Ishikawa (cell line): Measurements from ENCODE around the gene PLCB4.

Experiments used
- CEBPB ChIP-seq: IDR thresholded peaks from 2 replicates; pipeline ENCODE4 v1.6.1; 2012
- CREB1 ChIP-seq: IDR thresholded peaks from 2 replicates; pipeline ENCODE4 v1.6.1; 2012; ENCODE audit warnings: low read depth
- EGR1 ChIP-seq: IDR thresholded peaks from 2 replicates; pipeline ENCODE4 v1.6.1; 2012
- EP300 ChIP-seq: IDR thresholded peaks from 2 replicates; pipeline ENCODE4 v1.6.1; 2012; ENCODE audit warnings: borderline replicate concordance
- FOXM1 ChIP-seq: IDR thresholded peaks from 2 replicates; pipeline ENCODE4 v1.6.1; 2012; ENCODE audit warnings: low read depth, borderline replicate concordance
- MAX ChIP-seq: IDR thresholded peaks from 2 replicates; pipeline ENCODE4 v1.6.1; 2012
- NFIC ChIP-seq: IDR thresholded peaks from 2 replicates; pipeline ENCODE4 v1.6.1; 2012
- RAD21 ChIP-seq: IDR thresholded peaks from 2 replicates; pipeline ENCODE4 v1.6.1; 2012; ENCODE audit warnings: low read depth
- REST ChIP-seq: IDR thresholded peaks from 2 replicates; pipeline ENCODE4 v1.6.1; 2012; ENCODE audit warnings: low read depth, mild to moderate bottlenecking
- TAF1 ChIP-seq: IDR thresholded peaks from 2 replicates; pipeline ENCODE4 v1.6.1; 2012; ENCODE audit warnings: low read depth, mild to moderate bottlenecking
- TCF12 ChIP-seq: IDR thresholded peaks from 2 replicates; pipeline ENCODE4 v1.6.1; 2012; ENCODE audit warnings: low read depth
- TEAD4 ChIP-seq: IDR thresholded peaks from 2 replicates; pipeline ENCODE4 v1.6.1; 2012
- USF1 ChIP-seq: IDR thresholded peaks from 2 replicates; pipeline ENCODE4 v1.6.1; 2012
- YY1 ChIP-seq: IDR thresholded peaks from 2 replicates; pipeline ENCODE4 v1.6.1; 2012; ENCODE audit warnings: low read depth
- ZBTB7A ChIP-seq: IDR thresholded peaks from 2 replicates; pipeline ENCODE4 v1.6.1; 2012; ENCODE audit warnings: low read depth

Gene PLCB4

GRCh38 chr20:9099372-9099771 is 30.5 kb downstream of the PLCB4 start:
- no peak for TF ChIP-seq YY1
- TF ChIP-seq EP300, result no peak
- no peak for TF ChIP-seq NFIC
- TF ChIP-seq USF1, result no peak
- TF ChIP-seq REST, result no peak
- TF ChIP-seq EGR1, result no peak
- no peak for TF ChIP-seq ZBTB7A
- no peak for TF ChIP-seq TEAD4
- TF ChIP-seq TCF12, result no peak
- no peak for TF ChIP-seq CEBPB
- no peak for TF ChIP-seq MAX
- no peak for TF ChIP-seq RAD21
- TF ChIP-seq TAF1, result no peak
- TF ChIP-seq CREB1, result no peak
- TF ChIP-seq FOXM1, result no peak

- TF ChIP-seq MAX, result no peak
- TF ChIP-seq TAF1, result no peak
- no peak for TF ChIP-seq EP300
- TF ChIP-seq TEAD4, result no peak
- no peak for TF ChIP-seq ZBTB7A
- TF ChIP-seq RAD21, result no peak
- TF ChIP-seq CREB1, result no peak
- no peak for TF ChIP-seq REST
- no peak for TF ChIP-seq USF1
- no peak for TF ChIP-seq YY1
- TF ChIP-seq TCF12, result no peak
- no peak for TF ChIP-seq NFIC
- no peak for TF ChIP-seq FOXM1
- no peak for TF ChIP-seq EGR1
- TF ChIP-seq CEBPB, result no peak
These were observed 31.8 kb downstream of the PLCB4 start for GRCh38 chr20:9100691-9101090.

- TF ChIP-seq YY1 (no peak), REST (no peak), TCF12 (no peak)
These were observed 33.6 kb downstream of the PLCB4 start for GRCh38 chr20:9102456-9102855.

GRCh38 chr20:9103955-9104354 is 35.1 kb downstream of the PLCB4 start:
- TF ChIP-seq TEAD4, result no peak
- no peak for TF ChIP-seq TCF12
- no peak for TF ChIP-seq ZBTB7A
- TF ChIP-seq YY1, result no peak
- no peak for TF ChIP-seq EGR1
- TF ChIP-seq TAF1, result no peak
- no peak for TF ChIP-seq CEBPB
- no peak for TF ChIP-seq USF1
- TF ChIP-seq RAD21, result no peak
- TF ChIP-seq FOXM1, result no peak
- TF ChIP-seq NFIC, result no peak
- TF ChIP-seq CREB1, result no peak
- no peak for TF ChIP-seq EP300
- TF ChIP-seq REST, result no peak
- TF ChIP-seq MAX, result no peak
